MM.1S (cell line): ENCODE data around the gene USP11.
"Not testable (repeated sequence)": the region's sequence is repeated elsewhere in the genome, so short reads cannot be mapped to it uniquely, and the experiment has no call there.

Experiments used
- DNase-seq: peaks from one replicate; pipeline ENCODE4 v3.0.0-alpha.2; 2015
- H2AFZ ChIP-seq: fragments of 300-600 bp; sonication (generic); 2 replicates; pipeline ENCODE4 v1.6.0; 2016; ENCODE audit warnings: antibody characterized with exemption, low read length
- H3F3A ChIP-seq: fragments of 300-600 bp; sonication (generic); 2 replicates; pipeline ENCODE4 v1.6.1; 2016; ENCODE audit warnings: mild to moderate bottlenecking, antibody characterized with exemption, low read length, moderate library complexity, mixed read lengths; ENCODE audit not compliant: insufficient read depth
- H3K27ac ChIP-seq: fragments of 300-600 bp; sonication (generic); 2 replicates; pipeline ENCODE4 v1.5.1; 2016; ENCODE audit warnings: mild to moderate bottlenecking, low read length
- H3K27me3 ChIP-seq: fragments of 300-600 bp; sonication (generic); replicated peaks from 2 replicates; pipeline ENCODE4 v1.6.0; 2016; ENCODE audit warnings: low read length; ENCODE audit not compliant: insufficient read depth
- H3K36me3 ChIP-seq: fragments of 300-600 bp; sonication (generic); replicated peaks from 2 replicates; pipeline ENCODE4 v1.6.1; 2016; ENCODE audit warnings: mild to moderate bottlenecking, low read length, mixed read lengths; ENCODE audit not compliant: insufficient read depth
- H3K4me1 ChIP-seq: fragments of 300-600 bp; sonication (generic); 2 replicates; pipeline ENCODE4 v1.6.1; 2016; ENCODE audit warnings: low read length, mixed read lengths
- H3K4me2 ChIP-seq: fragments of 300-600 bp; sonication (generic); 2 replicates; pipeline ENCODE4 v1.6.0; 2016; ENCODE audit warnings: low read depth, low read length
- H3K4me3 ChIP-seq: fragments of 300-600 bp; sonication (generic); 2 replicates; pipeline ENCODE4 v1.5.1; 2016; ENCODE audit warnings: low read length, mixed read lengths
- H3K79me2 ChIP-seq: fragments of 300-600 bp; sonication (generic); 2 replicates; pipeline ENCODE4 v1.6.1; 2016; ENCODE audit warnings: mixed run types, low read length, mixed read lengths
- H3K9ac ChIP-seq: fragments of 300-600 bp; sonication (generic); 2 replicates; pipeline ENCODE4 v1.6.1; 2016; ENCODE audit warnings: low read length, mixed read lengths
- H3K9me2 ChIP-seq: fragments of 300-600 bp; sonication (generic); replicated peaks from 2 replicates; pipeline ENCODE4 v1.6.1; 2016; ENCODE audit warnings: mild to moderate bottlenecking, low read length, mixed read lengths; ENCODE audit not compliant: insufficient read depth
- H3K9me3 ChIP-seq: fragments of 300-600 bp; sonication (generic); replicated peaks from 2 replicates; pipeline ENCODE4 v1.6.1; 2016; ENCODE audit warnings: mild to moderate bottlenecking, low read length, mixed read lengths; ENCODE audit not compliant: insufficient read depth
- H4K20me1 ChIP-seq: fragments of 300-600 bp; sonication (generic); 2 replicates; pipeline ENCODE4 v1.6.1; 2016; ENCODE audit warnings: mild to moderate bottlenecking, low read length, moderate library complexity, mixed read lengths; ENCODE audit not compliant: insufficient read depth
- EZH2 ChIP-seq: fragments of 300-600 bp; sonication (generic); optimal IDR thresholded peaks from 2 replicates; pipeline ENCODE3; 2017; ENCODE audit warnings: low read depth, mild to moderate bottlenecking, antibody characterized with exemption, low read length, mixed read lengths
- EZH2phosphoT487 ChIP-seq: fragments of 300-600 bp; sonication (generic); IDR thresholded peaks from 2 replicates; pipeline ENCODE4 v1.6.1; 2018; ENCODE audit warnings: antibody characterized with exemption, low read length
- TF ChIP-seq, protein P1 (sequence below): fragments of 300-600 bp; sonication (generic); IDR thresholded peaks from 2 replicates; pipeline ENCODE4 v1.5.1; 2016; ENCODE audit warnings: antibody characterized with exemption, low read length, mixed read lengths

USP11 gene

DNA sequence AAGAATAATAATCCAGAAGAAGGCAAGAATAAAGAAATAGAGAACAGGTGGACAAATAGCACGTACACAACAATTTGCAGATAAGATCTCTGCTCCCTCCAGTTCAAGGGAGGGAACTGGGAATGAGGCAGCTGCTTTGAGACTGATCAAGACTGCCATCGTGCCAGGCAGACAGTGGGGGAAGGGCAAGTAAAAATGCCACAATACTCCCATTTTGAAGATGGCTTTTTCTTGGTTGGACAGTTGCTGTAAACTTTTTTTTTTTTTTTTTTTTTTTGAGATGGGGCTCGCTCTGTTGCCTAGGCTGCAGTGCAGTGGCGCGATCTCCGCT is 17.2 kb downstream of the USP11 start:
- TF ChIP-seq, protein P1, sequence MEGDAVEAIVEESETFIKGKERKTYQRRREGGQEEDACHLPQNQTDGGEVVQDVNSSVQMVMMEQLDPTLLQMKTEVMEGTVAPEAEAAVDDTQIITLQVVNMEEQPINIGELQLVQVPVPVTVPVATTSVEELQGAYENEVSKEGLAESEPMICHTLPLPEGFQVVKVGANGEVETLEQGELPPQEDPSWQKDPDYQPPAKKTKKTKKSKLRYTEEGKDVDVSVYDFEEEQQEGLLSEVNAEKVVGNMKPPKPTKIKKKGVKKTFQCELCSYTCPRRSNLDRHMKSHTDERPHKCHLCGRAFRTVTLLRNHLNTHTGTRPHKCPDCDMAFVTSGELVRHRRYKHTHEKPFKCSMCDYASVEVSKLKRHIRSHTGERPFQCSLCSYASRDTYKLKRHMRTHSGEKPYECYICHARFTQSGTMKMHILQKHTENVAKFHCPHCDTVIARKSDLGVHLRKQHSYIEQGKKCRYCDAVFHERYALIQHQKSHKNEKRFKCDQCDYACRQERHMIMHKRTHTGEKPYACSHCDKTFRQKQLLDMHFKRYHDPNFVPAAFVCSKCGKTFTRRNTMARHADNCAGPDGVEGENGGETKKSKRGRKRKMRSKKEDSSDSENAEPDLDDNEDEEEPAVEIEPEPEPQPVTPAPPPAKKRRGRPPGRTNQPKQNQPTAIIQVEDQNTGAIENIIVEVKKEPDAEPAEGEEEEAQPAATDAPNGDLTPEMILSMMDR = no peak
- no peak for TF ChIP-seq EZH2phosphoT487
- no peak for TF ChIP-seq EZH2
- no peak overlapping the region for H2AFZ ChIP-seq

DNA sequence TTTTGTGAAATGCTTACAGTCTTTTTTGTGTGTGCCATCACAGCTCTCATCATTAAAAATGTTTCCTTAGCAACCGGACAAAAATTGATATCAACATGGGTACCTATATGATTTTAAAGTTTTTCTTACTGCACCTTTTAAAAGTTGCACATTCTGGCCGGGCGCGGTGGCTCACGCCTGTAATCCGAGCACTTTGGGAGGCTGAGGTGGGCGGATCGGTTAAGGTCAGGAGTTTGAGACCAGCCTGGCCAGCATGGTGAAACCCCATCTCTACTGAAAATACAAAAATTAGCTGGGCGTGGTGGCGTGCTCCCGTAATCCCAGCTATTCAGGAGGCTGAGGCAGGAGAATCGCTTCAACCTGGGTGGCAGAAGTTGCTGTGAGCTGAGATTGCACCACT is 24.8 kb downstream of the USP11 start:
- H3K4me2 ChIP-seq = not testable (repeated sequence)

More for the DNA sequence above, 17.2 kb downstream of the USP11 start:
- Histone ChIP-seq H4K20me1 (no peaks in the 10 kb centered on the region), H3K27ac (no peak overlapping the region), H3K9ac (no peak overlapping the region), H3K9me2 (no peaks in the 10 kb centered on the region), H3K79me2 (no peaks in the 10 kb centered on the region), H3K4me3 (no peak overlapping the region), H3K27me3 (no peaks in the 10 kb centered on the region), H3K36me3 (no peaks in the 10 kb centered on the region), H3K9me3 (no peaks in the 10 kb centered on the region), H3K4me1 (no peaks in the 10 kb centered on the region), H3K4me2 (no peak overlapping the region), H3F3A (no peaks in the 10 kb centered on the region)
- DNase-seq = no peak

DNA sequence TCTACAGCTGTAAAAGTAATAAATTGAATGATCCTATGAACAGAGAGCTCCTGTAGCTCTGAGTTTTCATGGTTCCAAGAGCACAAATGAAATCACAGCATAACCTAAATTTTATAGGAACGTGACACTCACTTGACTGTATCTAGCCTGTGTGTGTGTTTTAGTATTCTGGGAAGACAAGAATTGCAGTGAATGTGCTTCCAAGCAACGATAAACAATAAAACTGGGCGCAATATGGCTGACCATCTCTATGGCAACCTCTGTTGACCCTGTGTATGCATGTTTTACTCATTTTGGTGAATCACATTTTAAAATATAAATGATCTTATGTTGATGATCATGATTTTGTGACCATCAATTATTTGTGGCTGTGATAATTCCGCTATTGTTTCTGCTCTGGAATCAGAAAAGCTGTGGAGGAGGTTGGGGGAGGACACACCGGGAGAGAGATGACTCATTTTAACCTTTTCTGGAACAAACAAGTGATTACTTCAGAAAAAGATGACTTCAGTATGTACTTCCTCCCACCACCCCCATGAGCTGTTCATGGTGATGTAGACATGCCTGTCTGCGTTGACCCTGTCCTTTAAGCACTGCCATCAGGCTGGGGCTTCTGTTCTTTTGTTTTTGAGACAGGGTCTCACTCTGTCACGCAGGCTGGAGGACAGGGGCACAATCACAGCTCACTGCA is 31.8 kb downstream of the USP11 start:
- Histone ChIP-seq H3F3A (no peaks in the 10 kb centered on the region), H3K4me1 (no peaks in the 10 kb centered on the region), H3K27me3 (no peaks in the 10 kb centered on the region), H2AFZ (no peak overlapping the region), H3K36me3 (no peaks in the 10 kb centered on the region), H4K20me1 (no peaks in the 10 kb centered on the region), H3K4me3 (no peak overlapping the region), H3K9ac (no peak overlapping the region), H3K79me2 (no peaks in the 10 kb centered on the region), H3K4me2 (no peak overlapping the region), H3K9me2 (no peaks in the 10 kb centered on the region), H3K9me3 (no peaks in the 10 kb centered on the region), H3K27ac (no peak overlapping the region)
- DNase-seq = no peak
- TF ChIP-seq, protein P1 = no peak
- TF ChIP-seq EZH2 = no peak
- TF ChIP-seq EZH2phosphoT487 = no peak

More for the DNA sequence above, 24.8 kb downstream of the USP11 start:
- H4K20me1 ChIP-seq, H3K9me3 ChIP-seq, H3K27me3 ChIP-seq, H3K36me3 ChIP-seq, H3K27ac ChIP-seq, H2AFZ ChIP-seq, H3K4me3 ChIP-seq, H3F3A ChIP-seq, H3K79me2 ChIP-seq, H3K9me2 ChIP-seq, DNase-seq, H3K4me1 ChIP-seq, H3K9ac ChIP-seq: not testable (repeated sequence)

DNA sequence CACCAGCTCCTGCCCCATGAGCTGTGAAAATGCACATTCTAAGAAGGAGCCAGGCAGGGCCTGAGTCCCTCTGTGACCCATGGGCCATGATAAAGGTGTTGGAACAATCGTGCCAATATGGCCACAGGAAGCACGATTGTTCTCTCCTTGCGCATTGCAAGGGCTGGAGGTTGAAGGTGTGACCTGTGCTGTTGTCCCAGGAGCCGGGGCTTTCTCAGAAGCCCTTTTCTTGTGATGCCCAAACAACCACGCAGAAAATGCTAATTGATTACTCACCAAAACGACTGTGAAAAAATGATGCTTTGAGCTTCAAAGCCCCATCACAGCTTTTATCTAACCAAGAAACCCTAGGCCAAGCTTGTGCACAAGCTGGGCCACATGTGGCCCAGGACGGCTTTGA is 33.8 kb downstream of the USP11 start:
- Histone ChIP-seq H2AFZ (no peak overlapping the region), H3K9ac (no peak overlapping the region), H3K36me3 (no peaks in the 10 kb centered on the region), H3K79me2 (no peaks in the 10 kb centered on the region), H3K9me3 (no peaks in the 10 kb centered on the region), H3K4me2 (no peak overlapping the region), H3K27ac (no peak overlapping the region), H4K20me1 (no peaks in the 10 kb centered on the region), H3F3A (no peaks in the 10 kb centered on the region), H3K27me3 (no peaks in the 10 kb centered on the region), H3K4me1 (no peaks in the 10 kb centered on the region), H3K9me2 (no peaks in the 10 kb centered on the region), H3K4me3 (no peak overlapping the region)
- no peak for DNase-seq
- TF ChIP-seq, protein P1 = no peak
- TF ChIP-seq EZH2 = no peak
- TF ChIP-seq EZH2phosphoT487 = no peak
